ENCODE data around the gene RASGRP1. TPM values are rescaled to one million over a fixed set of nuclear protein-coding genes. Genes with fewer than 3 reads are reported as not detected.

RASGRP1 gene
- total and polyA plus RNA-seq, 2 donors (not counting 1 experiment from before 2014, with no cell fraction given): 1.6 TPM; not detected in 1

- H3K27me3 ChIP-seq (ENCODE audit: control insufficient read depth, insufficient read depth, low read length): no peaks in the 10 kb centered on the region
- H3K9ac ChIP-seq (ENCODE audit: insufficient read depth, low read length): no peak overlapping the region
- no peaks in the 10 kb centered on the region for H3K79me2 ChIP-seq (ENCODE audit: control insufficient read depth, insufficient read depth, low read length)
- H3K4me2 ChIP-seq (ENCODE audit: extremely low read depth, insufficient read depth, low read length): no peak overlapping the region
- DNase-seq (ENCODE audit: low read depth in 2 of 2): peak in 1 of 2 donors; percentile 92
- no peak overlapping the region for H3K4me3 ChIP-seq (replicated peaks in 1 of 4; ENCODE audit: control extremely low read depth in 1 of 4, insufficient read depth in 1 of 4, low read depth in 3 of 4, low read length in 4 of 4)
- H4K20me1 ChIP-seq (ENCODE audit: control insufficient read depth, extremely low read depth, insufficient read depth, low read length): no peaks in the 10 kb centered on the region
- H3K36me3 ChIP-seq (ENCODE audit: control insufficient read depth, insufficient read depth, low read length): no peaks in the 10 kb centered on the region
- no peak overlapping the region for H3K27ac ChIP-seq (ENCODE audit: insufficient read depth, low read length)
- no peaks in the 10 kb centered on the region for H3K4me1 ChIP-seq (ENCODE audit: control insufficient read depth, extremely low read depth, insufficient read depth, low read length)
- TF ChIP-seq EZH2 (IDR thresholded peaks at IDR 0.05; ENCODE audit: low read length, missing control alignments): no peak
- TF ChIP-seq CTCF (conservative IDR thresholded peaks at IDR 0.05 in 1 of 2, IDR thresholded peaks at IDR 0.05 in 1 of 2; ENCODE audit: low read depth in 1 of 2, low read length in 2 of 2): no peak
- H2AFZ ChIP-seq (ENCODE audit: low read length): no peak overlapping the region
- H3K9me3 ChIP-seq (ENCODE audit: control insufficient read depth, insufficient read depth, low read depth, low read length): no peaks in the 10 kb centered on the region
Observed at GRCh38 chr15:38555686-38556334, 8.8 kb downstream of the RASGRP1 start.

GRCh38 chr15:38554354-38554753 lies 10.3 kb downstream of the RASGRP1 start:
- no peak overlapping the region for H3K9ac ChIP-seq (ENCODE audit: insufficient read depth, low read length)

GRCh38 chr15:38553071-38553470 lies 11.5 kb downstream of the RASGRP1 start:
- H3K4me3 ChIP-seq (replicated peaks in 1 of 4; ENCODE audit: control extremely low read depth in 1 of 4, insufficient read depth in 1 of 4, low read depth in 3 of 4, low read length in 4 of 4): no peak overlapping the region
- H3K4me2 ChIP-seq (ENCODE audit: extremely low read depth, insufficient read depth, low read length): no peak overlapping the region
- DNase-seq (ENCODE audit: low read depth in 2 of 2): no peak
- H3K9me3 ChIP-seq (ENCODE audit: control insufficient read depth, insufficient read depth, low read depth, low read length): no peaks in the 10 kb centered on the region
- TF ChIP-seq CTCF (conservative IDR thresholded peaks at IDR 0.05 in 1 of 2, IDR thresholded peaks at IDR 0.05 in 1 of 2; ENCODE audit: low read depth in 1 of 2, low read length in 2 of 2) (no peak), EZH2 (IDR thresholded peaks at IDR 0.05; ENCODE audit: low read length, missing control alignments) (no peak)
- H3K36me3 ChIP-seq (ENCODE audit: control insufficient read depth, insufficient read depth, low read length): no peaks in the 10 kb centered on the region
- no peak overlapping the region for H2AFZ ChIP-seq (ENCODE audit: low read length)
- no peaks in the 10 kb centered on the region for H4K20me1 ChIP-seq (ENCODE audit: control insufficient read depth, extremely low read depth, insufficient read depth, low read length)
- H3K27me3 ChIP-seq (ENCODE audit: control insufficient read depth, insufficient read depth, low read length): no peaks in the 10 kb centered on the region
- H3K79me2 ChIP-seq (ENCODE audit: control insufficient read depth, insufficient read depth, low read length): no peaks in the 10 kb centered on the region
- H3K4me1 ChIP-seq (ENCODE audit: control insufficient read depth, extremely low read depth, insufficient read depth, low read length): peaks cover 3% of the 10 kb centered on the region
- H3K9ac ChIP-seq (ENCODE audit: insufficient read depth, low read length): no peak overlapping the region
- H3K27ac ChIP-seq (ENCODE audit: insufficient read depth, low read length): no peak overlapping the region

More at GRCh38 chr15:38554354-38554753, 10.3 kb downstream of the RASGRP1 start:
- Histone ChIP-seq H4K20me1 (ENCODE audit: control insufficient read depth, extremely low read depth, insufficient read depth, low read length) (no peaks in the 10 kb centered on the region), H3K79me2 (ENCODE audit: control insufficient read depth, insufficient read depth, low read length) (no peaks in the 10 kb centered on the region), H3K9me3 (ENCODE audit: control insufficient read depth, insufficient read depth, low read depth, low read length) (no peaks in the 10 kb centered on the region), H2AFZ (ENCODE audit: low read length) (no peak overlapping the region), H3K4me2 (ENCODE audit: extremely low read depth, insufficient read depth, low read length) (no peak overlapping the region), H3K4me3 (replicated peaks in 1 of 4; ENCODE audit: control extremely low read depth in 1 of 4, insufficient read depth in 1 of 4, low read depth in 3 of 4, low read length in 4 of 4) (no peak overlapping the region), H3K27me3 (ENCODE audit: control insufficient read depth, insufficient read depth, low read length) (no peaks in the 10 kb centered on the region), H3K36me3 (ENCODE audit: control insufficient read depth, insufficient read depth, low read length) (no peaks in the 10 kb centered on the region), H3K27ac (ENCODE audit: insufficient read depth, low read length) (no peak overlapping the region), H3K4me1 (ENCODE audit: control insufficient read depth, extremely low read depth, insufficient read depth, low read length) (peaks cover 3% of the 10 kb centered on the region)
- TF ChIP-seq EZH2 (IDR thresholded peaks at IDR 0.05; ENCODE audit: low read length, missing control alignments) (no peak), CTCF (conservative IDR thresholded peaks at IDR 0.05 in 1 of 2, IDR thresholded peaks at IDR 0.05 in 1 of 2; ENCODE audit: low read depth in 1 of 2, low read length in 2 of 2) (no peak)
- DNase-seq (ENCODE audit: low read depth in 2 of 2): peak in 1 of 2 donors; percentile 71

Measured in fibroblast of lung (primary cell).